DLD1 (cell line): ENCODE results near the gene PPM1F.

Source experiments
- in situ Hi-C: cut with HindIII; loops from 2 replicates; pipeline ENCODE4 v1.10.0; 2017; ENCODE audit warnings: low sequenced_read_pairs

The PPM1F gene

DNA sequence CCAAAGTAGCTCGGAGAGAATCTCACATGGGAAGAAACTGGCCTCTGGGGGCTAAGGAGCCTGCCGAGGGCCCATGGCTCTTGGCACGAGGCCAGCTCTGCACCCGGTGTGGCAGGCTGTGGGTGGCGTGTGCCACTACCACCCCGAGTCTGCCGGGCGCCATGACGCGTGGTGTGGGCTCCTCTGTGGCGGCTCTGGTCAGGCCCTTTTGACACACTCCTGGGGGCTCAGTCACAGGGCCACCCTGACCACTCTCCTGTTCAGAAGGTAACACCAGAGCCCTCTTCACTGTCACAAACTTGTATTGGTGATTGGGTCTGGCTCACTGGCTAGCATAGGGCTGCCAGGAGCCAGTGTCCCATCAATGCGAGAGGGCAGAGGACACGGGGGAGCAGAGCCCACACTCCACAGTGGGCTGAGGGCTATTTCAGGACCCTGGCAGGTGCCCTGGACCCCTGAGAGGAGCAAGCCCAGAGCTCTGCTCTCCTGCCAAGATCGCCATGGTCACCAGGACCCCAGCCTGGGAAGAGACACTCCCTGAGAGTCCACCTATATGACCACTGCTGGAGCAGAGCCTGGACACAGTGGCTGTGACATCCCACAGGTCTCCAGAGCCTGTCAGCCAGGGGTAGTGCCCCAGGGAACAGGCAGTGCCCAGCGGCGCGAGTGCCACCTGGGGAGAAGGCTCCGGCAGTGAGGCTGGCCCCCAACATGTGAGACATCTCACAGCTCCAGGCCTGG lies 8.6 kb upstream of the PPM1F start:
- in situ Hi-C loops = no loop called here

DNA sequence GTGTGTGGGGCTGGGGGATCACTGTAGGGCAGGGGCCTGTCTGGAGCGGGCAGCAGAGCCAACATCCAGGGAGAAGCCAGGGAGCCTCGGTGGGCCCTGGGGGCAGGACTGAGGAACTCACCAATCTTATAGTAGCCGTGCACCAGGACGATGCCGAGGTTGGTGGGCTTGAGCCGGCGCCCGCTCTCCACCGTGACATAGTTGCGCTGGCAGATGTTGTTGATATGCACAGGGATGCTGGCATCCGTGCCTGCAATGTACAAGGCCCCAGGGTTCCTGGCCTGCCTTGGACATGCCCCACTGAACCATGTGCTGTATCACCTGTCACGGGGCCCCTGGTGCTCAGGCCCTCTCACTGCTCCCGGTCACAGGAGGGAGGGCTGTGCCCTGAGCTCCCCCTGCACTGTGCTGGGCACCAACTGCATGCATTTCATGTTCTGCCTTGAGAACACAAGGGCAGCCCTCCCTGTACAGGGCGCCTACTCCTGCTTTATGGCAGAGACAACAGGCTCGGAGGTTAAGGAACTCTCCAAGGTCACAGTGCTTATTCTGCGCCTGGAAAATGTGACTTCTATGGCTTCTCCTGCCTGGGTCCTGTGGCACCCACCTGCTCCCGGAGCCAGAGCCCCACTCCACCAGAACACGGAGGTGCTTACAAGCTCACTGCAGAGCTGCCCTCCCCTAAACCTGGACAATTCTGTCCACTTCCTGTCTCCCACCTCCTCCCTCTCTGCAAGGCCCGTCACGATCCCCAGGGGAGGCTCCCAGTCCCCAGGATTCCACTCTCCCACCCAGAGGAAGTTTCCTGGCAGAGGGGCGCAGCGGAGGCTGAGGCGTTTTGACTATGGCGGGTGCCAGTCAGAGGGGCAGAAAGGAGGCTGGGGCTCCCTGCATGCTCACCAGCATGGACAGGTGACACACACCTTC lies 7.8 kb upstream of the PPM1F start:
- in situ Hi-C loops = no loop called here

DNA sequence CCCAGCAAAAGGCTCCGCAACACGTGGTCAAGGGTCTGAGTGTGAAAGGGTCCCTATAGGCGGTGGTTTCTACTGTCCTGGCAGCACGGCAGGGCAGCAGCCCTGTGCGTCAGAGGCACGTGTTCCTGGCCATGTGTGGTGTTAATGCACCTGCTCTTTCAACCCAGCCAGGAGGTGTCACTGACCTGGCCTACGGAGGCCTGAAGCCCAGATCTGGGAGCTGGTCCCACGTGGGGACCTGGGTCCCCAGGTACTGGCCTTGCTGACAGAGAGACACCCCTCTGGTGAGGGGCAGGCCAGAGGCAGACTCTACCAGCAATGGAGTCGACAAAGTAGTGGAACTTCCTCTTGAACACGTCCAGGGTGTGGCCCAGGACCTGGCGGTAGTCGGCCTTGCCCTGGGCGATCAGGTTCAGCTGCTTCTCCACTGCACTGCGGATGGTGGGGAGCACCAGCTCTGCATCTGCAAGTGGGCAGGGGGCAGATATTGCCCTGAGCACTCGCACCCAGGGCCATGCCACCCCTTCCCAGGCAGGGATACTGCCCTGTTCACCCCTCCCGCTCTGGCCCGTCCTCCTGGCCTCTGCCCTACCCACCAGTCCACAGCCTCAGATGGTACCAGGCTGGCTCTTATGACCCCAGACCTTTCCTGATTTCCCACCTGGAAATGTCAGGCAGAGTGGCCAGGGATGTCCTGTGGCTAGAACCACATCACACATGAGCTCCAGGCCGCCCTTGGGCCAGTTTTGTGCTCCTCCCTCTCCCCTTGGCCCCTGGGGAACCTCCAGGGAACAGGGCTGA lies 6.8 kb upstream of the PPM1F start:
- in situ Hi-C loops = no loop called here

DNA sequence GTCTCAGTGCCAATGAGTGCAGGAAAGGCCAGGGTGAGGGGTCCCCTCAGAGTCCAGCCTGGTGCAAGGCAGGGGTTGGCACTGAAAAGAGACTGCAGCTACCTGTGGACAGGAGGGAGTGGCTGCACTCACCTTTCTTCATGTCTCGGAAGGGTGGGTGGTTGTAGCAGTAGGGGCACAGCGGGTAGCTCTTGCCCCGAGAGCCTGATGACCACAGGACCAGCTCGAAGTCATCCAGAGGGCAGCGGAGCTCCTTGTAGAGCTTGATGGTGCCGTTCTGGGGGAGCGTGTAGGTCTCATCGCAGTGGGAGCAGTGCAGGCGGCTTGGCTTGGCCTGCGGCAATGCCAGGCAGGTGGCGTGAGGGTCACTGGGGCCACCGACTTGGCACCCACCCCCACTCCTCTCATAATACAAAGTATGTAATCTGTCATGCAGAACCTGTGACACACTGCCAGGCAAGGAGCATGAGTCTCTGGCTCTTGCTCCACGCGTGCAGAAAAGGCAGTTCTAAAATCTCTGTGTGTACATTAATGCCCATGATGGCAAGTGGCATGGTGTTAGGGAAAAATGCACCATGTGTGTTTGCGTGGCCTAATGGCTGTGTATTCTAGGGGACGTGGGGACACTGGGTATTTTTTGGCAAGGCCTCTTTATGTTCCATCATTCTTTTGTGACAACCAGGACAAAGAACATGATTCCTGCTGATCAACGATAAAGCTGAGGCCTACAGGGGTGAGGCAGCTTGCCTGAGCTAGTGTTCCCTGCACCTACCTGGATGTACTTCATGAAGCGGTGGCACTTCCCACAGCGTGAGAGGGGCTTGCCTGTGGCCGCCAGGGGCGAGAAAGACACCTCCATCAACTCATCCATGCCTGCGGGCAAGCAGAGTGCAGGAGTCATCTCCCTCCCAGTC lies 6.0 kb upstream of the PPM1F start:
- in situ Hi-C loops = no loop called here

DNA sequence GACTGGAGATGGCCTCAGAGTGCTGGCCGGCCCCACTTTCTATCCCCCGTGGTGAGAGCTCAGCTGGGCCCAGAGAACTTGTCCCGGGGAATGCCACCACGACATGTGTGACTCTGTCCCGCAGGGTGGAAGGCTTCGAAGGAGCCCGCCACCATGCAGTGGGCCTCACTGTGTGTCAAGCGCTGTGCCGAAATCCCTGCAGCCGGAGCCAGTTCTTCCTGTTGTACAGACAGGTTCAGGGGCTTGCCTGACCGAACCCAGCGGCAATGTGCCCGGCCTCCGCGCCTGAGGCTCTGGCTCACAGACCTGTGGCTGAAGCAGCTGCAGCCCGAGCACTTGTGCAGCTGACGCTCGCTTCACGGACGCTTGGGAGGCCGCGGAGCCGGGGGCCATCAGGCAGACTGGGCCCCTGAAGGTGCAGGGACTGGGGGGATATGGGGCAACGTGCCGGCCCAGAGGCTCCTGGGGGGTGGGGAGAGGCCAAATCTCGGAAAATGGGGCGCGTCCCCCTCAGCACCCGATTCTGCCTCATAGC lies 650 bp downstream of the PPM1F start:
- in situ Hi-C loops = no loop called here

DNA sequence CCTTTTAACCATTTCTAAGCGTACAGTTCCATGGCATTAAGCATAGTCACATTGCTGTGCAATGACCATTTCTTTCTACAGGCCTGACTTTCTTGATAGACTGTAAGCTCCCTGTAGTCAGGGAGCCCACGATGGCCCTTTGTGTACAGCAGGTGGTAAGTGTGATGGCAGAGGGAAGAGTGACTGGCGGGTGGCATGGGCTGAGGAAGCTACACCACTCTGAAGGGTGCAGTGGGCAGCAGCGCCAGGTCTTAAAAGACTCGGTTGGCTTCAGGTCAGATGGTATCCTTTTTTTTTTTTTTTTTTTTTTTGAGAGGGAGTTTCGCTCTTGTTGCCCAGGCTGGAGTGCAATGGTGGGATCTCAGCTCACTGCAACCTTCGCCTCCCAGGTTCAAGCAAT lies 1.6 kb downstream of the PPM1F start:
- in situ Hi-C loops = no loop called here

DNA sequence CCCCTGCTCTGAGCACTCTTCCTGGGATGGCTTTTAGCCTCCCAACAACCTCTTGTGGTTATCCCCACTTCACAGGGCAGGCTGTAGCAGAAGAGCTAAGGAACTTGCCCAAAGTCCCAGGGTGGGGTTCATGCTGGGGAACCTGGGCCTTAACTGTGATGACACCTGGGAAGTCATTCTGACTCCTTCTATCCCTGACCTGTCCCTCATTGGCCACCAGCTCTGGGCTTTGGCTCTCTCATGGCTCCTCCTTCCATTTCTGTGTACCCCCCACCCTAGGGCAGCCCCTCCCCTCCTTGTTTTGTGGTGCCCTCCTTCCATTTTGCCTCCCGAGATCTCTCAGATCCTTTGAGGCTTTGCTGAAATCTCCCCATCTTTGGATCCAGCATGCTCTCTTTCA lies 2.7 kb downstream of the PPM1F start:
- in situ Hi-C loops = loop anchor here (25.0 kb wide), 3 partner anchors 87 to 238 kb away; no protein-coding TSS in a partner anchor

DNA sequence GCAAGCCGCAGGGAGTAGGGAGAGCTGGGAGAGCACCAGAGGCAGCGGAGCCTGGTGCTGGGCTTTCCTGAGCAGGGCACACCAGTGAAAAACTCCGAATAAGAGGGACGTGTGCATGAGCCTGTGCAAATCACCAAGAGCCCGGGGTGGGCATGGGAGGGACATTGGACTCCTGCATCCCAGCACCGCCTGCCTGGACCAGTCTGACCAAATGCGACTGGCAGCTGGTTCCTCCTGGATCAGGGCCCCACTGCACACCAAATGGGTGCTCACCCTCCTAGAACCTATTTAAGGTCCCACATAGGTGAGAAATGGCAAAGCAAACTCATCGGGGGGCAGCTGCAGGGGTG lies 3.1 kb downstream of the PPM1F start:
- in situ Hi-C loops = loop anchor here (25.0 kb wide), 3 partner anchors 88 to 237 kb away; no protein-coding TSS in a partner anchor

DNA sequence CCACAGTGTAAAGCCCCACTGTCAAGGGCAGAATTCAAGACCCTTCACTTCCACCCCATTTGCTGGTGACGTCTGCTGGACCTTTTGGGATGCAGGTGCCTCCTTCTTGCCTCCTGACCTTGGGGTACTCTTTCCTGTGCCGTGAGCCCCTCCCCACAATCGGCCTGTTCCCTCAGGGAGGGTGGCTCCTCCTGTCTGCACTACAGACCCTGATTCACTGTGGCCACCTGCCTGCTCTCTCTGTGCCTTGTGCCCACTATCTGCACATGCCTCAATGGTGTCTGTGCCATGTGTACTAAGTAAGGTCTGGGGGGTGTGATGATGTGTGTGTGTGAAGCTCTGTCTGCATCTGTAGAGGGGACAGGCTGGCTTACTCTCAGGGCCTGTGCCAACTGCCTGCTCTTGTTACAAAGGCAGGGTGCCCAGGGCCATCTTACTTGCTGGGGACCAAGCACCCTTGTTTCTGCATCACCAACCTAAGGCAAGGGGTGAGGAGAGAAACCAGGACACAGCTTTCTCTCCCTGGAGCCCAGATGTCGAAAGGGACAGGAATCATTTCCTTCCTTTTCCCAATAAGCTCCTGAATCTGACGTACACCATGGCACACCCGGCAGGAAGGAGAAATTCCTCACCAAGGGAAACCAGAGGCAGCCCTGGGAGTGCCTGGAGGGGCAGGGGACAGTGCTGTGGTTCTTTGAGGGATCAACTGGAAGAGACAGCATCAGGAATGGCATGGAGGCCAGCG lies 3.7 kb downstream of the PPM1F start:
- in situ Hi-C loops = loop anchor here (25.0 kb wide), 3 partner anchors 88 to 237 kb away; no protein-coding TSS in a partner anchor

DNA sequence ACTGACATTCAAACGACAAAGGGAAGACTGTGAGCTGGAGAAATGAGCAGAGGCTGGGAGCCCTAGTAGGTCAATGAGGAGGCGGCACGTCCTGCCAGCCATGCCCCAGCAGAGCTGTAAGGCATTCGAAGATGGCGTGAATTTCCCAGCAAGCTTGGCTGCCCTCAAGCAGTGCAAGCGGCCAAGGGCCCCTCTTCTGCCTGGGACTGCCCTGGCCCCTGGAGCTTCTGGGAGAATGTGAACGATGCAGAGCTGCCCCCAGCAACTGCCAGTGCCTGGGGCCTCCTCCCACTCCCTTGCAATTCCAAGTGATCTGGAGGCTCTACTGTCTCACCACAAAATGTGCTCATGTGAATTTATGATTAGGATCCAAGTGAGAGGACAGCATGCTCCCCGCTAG lies 4.3 kb downstream of the PPM1F start:
- in situ Hi-C loops = loop anchor here (25.0 kb wide), 3 partner anchors 89 to 236 kb away; no protein-coding TSS in a partner anchor

DNA sequence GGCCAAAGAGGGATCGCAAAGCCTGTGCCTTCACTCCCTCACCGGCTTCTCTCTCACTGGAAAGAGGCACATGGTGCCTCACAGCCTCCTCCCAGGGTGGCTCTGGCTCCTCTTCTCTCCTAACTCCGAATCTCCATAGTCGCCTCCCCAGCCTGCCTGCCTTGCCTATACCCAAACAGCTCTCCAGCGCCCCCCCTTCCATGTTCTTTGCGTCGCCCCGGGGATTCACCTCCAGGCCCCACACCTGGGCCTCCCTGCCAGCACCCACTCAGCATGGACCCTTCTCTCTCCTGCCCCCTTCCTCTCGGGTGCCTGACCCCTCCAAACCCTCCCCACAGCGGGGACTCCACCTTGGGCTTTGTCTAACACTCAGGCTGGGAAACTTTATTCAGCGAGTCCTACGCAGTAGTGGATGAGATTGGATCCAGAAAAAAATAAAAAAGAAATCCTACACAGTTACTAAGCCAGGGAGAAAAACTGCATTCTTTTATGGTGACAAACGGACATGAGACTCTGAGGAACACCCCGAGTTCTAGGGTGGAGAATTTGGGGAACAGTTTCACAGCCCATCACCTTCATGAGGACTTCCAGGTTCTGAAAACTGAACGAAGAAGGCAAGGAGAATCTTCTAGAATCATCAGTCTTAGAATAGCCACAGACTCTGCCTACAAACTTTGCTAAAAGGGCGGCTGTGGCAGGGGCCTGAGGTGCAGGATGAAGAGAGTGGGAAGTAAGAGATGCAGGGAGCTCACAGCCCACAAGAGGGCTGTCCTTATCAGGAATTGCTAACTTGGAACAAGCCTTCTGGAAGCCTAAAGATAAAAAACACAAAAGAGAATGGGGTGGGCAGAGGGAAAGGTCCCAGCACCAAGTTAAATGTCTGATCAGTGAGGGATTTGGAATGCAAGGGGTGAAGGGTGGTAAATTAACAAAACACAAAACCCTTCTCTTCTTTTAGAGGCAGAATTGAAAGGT lies 5.3 kb downstream of the PPM1F start:
- in situ Hi-C loops = loop anchor here (25.0 kb wide), 3 partner anchors 90 to 235 kb away; no protein-coding TSS in a partner anchor

DNA sequence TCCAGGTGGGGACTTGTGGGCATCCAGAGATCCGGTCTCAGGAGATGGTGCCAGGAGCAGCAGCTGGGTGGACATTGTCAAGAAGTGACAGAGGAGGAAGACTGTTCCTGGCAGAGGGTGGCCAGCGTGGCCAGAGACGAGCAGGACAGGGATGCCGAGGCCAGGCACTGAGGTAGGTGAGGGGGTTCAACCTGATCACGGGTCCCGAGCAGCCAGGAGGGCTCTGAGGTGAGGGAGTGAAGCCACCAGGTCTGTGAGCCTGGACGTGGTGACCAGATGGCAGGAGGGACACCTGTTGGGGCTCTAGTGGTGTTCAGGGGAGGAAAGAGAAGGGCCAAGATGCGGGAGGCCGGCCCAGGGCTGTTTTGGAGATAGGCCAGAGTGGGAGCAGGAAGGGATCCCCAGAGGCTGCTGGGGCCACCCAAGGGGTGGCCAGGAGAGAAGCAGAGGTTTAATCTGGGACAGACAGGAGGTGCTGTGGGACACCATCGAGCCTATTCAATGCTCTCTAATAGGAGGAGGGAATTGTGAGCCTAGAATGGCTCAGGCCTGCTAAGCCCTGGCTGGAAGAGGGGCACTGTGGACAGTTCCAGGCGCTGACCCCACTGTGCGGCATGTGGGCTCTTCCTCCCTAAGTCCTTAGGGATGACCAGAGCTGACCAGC lies 6.3 kb downstream of the PPM1F start:
- in situ Hi-C loops = loop anchor here (25.0 kb wide), 3 partner anchors 91 to 234 kb away; no protein-coding TSS in a partner anchor

DNA sequence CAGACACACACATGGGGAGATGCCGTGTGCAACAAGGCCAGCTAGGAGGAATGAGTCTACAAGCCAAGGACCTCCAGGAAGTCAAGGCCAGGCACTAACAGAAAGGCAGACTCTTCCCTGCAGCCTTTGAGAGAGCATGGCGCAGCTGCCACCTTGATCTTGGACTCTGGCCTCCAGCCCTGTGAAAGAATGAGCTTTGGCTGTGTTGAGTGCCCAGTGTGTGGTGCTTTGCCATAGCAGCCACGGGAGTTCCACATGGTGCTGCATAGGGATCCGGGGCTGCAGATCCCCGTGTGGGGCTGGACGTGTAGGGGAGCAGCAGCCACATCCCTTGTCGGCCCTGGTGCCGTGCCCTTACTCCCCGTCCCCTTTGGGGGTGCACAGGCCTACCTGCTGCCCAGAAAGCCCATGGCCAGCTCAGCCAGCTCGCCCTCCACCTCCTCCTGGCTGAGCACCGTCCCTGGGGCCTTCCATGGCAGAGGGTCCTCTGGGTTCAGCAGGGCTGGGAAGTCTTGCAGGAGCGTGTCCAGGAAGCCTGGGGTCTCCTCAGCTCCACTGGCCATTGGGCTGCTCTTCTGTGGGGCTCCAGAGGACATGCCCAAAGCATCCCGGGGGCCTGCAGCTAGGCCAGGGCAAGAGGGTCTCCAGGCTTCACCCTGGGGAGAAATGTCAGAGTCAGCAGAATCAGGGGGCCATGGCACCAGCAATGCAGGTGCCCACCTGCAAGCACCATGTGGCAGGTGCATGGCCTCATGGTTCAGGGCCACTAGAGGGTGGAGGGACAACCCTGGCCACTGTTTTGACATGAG lies 7.0 kb downstream of the PPM1F start:
- in situ Hi-C loops = loop anchor here (25.0 kb wide), 3 partner anchors 92 to 233 kb away; no protein-coding TSS in a partner anchor

DNA sequence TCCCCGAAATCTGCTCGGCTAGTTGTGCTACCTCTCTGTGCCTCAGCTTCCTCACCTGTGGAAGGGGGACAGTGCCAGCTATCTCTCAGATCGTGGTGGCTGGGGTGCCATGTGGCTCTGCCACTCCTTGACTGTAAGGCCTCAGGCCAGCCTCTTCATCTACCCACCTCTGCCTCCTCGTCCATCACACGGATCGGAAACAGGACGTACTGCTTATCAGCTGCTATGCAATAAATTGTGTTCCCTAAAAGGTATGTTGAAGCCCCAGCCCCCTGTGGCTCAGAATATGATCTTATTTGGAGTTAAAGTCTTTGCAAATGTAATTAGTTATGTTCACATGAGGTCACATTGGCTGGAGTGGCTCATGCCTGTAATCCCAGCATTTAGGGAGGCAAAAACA lies 7.8 kb downstream of the PPM1F start:
- in situ Hi-C loops = loop anchor here (25.0 kb wide), 3 partner anchors 92 to 233 kb away; no protein-coding TSS in a partner anchor

DNA sequence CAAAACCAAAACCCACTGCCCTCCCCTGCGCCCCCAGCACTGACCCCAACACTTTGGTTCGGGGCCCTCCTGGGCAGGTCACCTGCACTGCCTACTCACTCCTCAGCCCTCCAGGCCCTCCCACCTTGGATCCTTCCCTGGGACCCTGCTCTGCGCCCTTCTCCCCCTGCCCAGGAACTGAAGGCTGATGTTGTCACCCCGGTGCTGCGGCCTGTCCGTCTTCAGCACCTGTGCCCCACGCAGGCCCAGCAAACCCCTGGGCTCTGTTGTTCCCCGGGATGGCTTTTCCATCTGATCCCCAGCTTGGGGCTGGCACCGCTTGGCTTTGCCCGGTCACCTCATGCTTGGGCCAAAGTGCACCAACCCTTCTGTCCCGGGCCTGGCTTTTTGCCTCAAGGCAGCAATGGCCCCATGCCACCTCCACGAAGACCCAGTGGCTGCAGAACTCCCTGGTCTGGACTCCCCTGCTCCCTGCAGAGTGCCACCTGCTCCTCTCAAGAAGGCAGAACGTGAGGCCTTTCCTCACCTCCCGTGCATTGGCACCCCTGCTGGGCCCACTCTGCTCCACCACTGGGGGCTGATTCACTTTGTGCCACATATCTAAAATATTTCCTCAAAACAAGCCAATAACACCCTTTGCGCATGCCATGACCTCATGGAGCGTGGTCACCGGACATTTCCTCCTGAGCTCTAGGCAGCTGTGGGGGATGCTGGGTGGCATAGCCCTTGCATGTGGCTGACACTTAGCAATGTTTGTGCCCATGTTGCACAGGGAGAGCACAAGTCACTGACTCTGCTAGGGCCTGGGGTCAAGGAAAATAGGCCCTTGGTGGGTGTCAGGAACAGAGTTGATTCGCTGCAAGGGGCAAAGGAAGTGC lies 8.8 kb downstream of the PPM1F start:
- in situ Hi-C loops = loop anchor here (25.0 kb wide), 3 partner anchors 93 to 232 kb away; no protein-coding TSS in a partner anchor
